ENCODE data around the gene HTT.

Gene HTT

DNA sequence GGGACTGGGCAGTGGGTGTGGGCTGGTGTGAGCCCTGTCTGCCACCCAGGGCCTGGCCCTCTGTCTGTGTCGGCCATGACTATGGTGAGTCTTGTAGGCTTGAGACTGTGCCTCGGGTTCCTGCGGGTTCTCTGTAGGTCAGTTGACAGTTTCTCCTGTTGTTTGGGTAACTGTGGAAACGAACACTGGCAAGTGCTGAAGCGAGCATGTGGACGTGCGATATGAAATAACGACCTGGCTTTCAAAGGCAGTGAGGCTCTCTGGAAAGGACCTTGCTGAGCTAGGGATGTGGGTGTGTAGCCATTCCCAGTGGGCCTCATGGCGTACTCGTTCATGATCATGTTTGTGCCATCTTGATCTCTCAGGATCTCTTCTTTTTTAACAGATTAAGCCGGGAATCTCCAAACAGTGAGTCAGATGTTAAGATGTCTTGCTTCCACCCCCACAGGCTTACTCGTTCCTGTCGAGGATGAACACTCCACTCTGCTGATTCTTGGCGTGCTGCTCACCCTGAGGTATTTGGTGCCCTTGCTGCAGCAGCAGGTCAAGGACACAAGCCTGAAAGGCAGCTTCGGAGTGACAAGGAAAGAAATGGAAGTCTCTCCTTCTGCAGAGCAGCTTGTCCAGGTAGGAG lies 41.3 kb downstream of the HTT start:
- H3K36me3 ChIP-seq (ENCODE audit: control insufficient read depth, insufficient read depth, low read length): peaks cover 34% of the 10 kb centered on the region
- H3K4me3 ChIP-seq (replicated peaks; ENCODE audit: low read depth, low read length): no peak overlapping the region
- no peak for DNase-seq (ENCODE audit: extremely low read depth, insufficient read length)
- H3K27me3 ChIP-seq (replicated peaks; ENCODE audit: control insufficient read depth, insufficient read depth, low read length): no peaks in the 10 kb centered on the region
- TF ChIP-seq, protein P1, sequence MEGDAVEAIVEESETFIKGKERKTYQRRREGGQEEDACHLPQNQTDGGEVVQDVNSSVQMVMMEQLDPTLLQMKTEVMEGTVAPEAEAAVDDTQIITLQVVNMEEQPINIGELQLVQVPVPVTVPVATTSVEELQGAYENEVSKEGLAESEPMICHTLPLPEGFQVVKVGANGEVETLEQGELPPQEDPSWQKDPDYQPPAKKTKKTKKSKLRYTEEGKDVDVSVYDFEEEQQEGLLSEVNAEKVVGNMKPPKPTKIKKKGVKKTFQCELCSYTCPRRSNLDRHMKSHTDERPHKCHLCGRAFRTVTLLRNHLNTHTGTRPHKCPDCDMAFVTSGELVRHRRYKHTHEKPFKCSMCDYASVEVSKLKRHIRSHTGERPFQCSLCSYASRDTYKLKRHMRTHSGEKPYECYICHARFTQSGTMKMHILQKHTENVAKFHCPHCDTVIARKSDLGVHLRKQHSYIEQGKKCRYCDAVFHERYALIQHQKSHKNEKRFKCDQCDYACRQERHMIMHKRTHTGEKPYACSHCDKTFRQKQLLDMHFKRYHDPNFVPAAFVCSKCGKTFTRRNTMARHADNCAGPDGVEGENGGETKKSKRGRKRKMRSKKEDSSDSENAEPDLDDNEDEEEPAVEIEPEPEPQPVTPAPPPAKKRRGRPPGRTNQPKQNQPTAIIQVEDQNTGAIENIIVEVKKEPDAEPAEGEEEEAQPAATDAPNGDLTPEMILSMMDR (IDR thresholded peaks at IDR 0.05; ENCODE audit: insufficient read depth, low read length, poor library complexity, severe bottlenecking): no peak

DNA sequence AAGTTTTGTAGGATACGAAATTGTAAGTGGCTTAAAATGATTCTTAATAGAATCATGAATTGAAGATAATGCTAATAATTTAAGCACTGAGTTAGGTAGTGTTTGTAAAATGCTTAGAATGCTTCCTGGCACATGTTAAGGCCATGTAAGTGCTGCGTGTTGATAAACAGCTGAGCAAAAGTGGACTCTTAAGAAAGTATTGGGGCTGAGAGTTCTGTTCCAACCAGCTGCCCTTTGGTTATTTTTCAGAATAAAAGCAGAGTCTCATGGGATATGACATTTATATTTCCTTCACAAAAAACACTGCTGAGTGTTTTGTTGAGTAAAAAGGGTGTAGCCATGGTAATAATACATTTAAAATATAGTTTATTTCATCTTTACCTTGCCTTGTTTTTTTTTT lies 42.5 kb downstream of the HTT start:
- Histone ChIP-seq H3K4me3 (replicated peaks; ENCODE audit: low read depth, low read length) (no peak overlapping the region), H3K36me3 (ENCODE audit: control insufficient read depth, insufficient read depth, low read length) (peaks cover 31% of the 10 kb centered on the region), H3K27me3 (replicated peaks; ENCODE audit: control insufficient read depth, insufficient read depth, low read length) (no peaks in the 10 kb centered on the region)
- TF ChIP-seq, protein P1 (IDR thresholded peaks at IDR 0.05; ENCODE audit: insufficient read depth, low read length, poor library complexity, severe bottlenecking): no peak
- no peak for DNase-seq (ENCODE audit: extremely low read depth, insufficient read length)

- TF ChIP-seq, protein P1 (IDR thresholded peaks at IDR 0.05; ENCODE audit: insufficient read depth, low read length, poor library complexity, severe bottlenecking): no peak
- Histone ChIP-seq H3K4me3 (replicated peaks; ENCODE audit: low read depth, low read length) (no peak overlapping the region), H3K27me3 (replicated peaks; ENCODE audit: control insufficient read depth, insufficient read depth, low read length) (no peaks in the 10 kb centered on the region), H3K36me3 (ENCODE audit: control insufficient read depth, insufficient read depth, low read length) (peaks cover 28% of the 10 kb centered on the region)
- no peak for DNase-seq (ENCODE audit: extremely low read depth, insufficient read length)
Measured at GRCh38 chr4:3118312-3118711, 43.8 kb downstream of the HTT start.

GRCh38 chr4:3119464-3119863 lies 45.0 kb downstream of the HTT start:
- no peak for DNase-seq (ENCODE audit: extremely low read depth, insufficient read length)
- Histone ChIP-seq H3K36me3 (ENCODE audit: control insufficient read depth, insufficient read depth, low read length) (peaks cover 30% of the 10 kb centered on the region), H3K4me3 (replicated peaks; ENCODE audit: low read depth, low read length) (no peak overlapping the region), H3K27me3 (replicated peaks; ENCODE audit: control insufficient read depth, insufficient read depth, low read length) (no peaks in the 10 kb centered on the region)
- TF ChIP-seq, protein P1 (IDR thresholded peaks at IDR 0.05; ENCODE audit: insufficient read depth, low read length, poor library complexity, severe bottlenecking): no peak

GRCh38 chr4:3121110-3121509 lies 46.6 kb downstream of the HTT start:
- no peak for DNase-seq (ENCODE audit: extremely low read depth, insufficient read length)
- Histone ChIP-seq H3K27me3 (replicated peaks; ENCODE audit: control insufficient read depth, insufficient read depth, low read length) (no peaks in the 10 kb centered on the region), H3K4me3 (replicated peaks; ENCODE audit: low read depth, low read length) (no peak overlapping the region), H3K36me3 (ENCODE audit: control insufficient read depth, insufficient read depth, low read length) (peaks cover 26% of the 10 kb centered on the region)
- TF ChIP-seq, protein P1 (IDR thresholded peaks at IDR 0.05; ENCODE audit: insufficient read depth, low read length, poor library complexity, severe bottlenecking): no peak

DNA sequence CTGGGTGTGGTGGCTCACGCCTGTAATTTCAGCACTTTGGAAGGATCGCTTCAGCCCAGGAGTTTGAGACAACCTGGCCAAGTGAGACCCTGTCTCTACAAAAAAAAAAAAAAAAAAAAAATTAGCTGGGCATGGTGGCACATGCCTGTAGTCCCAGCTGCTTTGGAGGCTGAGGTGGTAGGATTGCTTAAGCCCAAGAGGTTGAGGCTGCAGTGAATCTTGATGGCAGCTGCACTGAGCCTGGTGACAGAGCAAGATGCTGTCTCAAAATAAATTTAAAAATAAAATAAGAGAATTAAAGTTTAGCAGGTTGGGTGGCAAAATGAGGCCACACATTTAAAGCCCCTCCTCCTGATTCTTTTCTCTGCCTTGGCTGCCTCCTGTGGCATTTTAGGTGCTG lies 47.1 kb downstream of the HTT start:
- no peak overlapping the region for H3K4me3 ChIP-seq (replicated peaks; ENCODE audit: low read depth, low read length)
- H3K36me3 ChIP-seq (ENCODE audit: control insufficient read depth, insufficient read depth, low read length): peaks cover 24% of the 10 kb centered on the region
- H3K27me3 ChIP-seq (replicated peaks; ENCODE audit: control insufficient read depth, insufficient read depth, low read length): no peaks in the 10 kb centered on the region
- TF ChIP-seq, protein P1 (IDR thresholded peaks at IDR 0.05; ENCODE audit: insufficient read depth, low read length, poor library complexity, severe bottlenecking): no peak
- no peak for DNase-seq (ENCODE audit: extremely low read depth, insufficient read length)
